Effector CD4-positive, alpha-beta T cell (primary cell): ENCODE measurements around the gene SCARF2.
"Not testable (repeated sequence)": the region's sequence is repeated elsewhere in the genome, so short reads cannot be mapped to it uniquely, and the experiment has no call there.

Source experiments
- DNase-seq: peaks from one replicate; pipeline ENCODE4 v3.0.0-alpha.2; 2020

SCARF2 gene

DNA sequence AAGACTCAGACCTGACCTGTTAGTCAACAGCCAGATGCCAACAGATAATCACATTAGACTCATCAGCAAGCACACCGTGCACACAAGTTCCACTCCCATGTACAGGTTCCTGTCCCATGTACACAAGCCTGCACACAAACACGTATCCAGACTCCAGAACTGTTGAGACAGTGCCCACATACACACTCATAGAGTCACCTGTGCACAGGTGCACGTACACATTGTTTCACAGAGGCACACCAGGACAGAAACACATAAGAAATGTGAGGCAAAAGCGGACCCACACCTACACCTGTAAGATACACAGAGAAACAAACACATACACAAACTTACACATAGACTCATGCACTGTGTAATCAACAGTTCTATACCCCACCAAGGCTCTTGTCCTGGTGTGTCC lies 46.4 kb downstream of the SCARF2 start:
- DNase-seq: no peak

DNA sequence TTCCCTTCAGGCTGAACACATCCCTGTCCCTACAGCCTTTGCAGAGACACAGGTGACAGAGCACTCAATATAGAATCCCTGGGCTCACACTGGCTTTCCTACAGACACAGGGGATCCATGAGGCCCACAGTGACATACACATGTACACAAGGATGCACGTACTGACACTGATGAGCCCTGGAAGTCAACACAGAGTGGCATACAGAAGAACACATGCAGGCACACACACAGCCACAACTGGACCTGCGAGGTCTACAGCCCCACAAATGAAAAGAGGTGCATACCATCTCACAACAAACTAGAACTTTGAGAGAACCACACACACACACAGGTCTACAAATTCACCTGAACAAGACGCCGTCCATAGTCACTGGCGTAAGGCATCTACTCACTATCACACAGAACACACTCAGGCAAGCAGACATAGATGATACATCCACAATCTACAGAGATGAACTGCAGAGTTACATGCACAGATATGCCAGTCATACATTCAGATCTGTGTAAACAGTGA lies 47.2 kb downstream of the SCARF2 start:
- DNase-seq: no peak

DNA sequence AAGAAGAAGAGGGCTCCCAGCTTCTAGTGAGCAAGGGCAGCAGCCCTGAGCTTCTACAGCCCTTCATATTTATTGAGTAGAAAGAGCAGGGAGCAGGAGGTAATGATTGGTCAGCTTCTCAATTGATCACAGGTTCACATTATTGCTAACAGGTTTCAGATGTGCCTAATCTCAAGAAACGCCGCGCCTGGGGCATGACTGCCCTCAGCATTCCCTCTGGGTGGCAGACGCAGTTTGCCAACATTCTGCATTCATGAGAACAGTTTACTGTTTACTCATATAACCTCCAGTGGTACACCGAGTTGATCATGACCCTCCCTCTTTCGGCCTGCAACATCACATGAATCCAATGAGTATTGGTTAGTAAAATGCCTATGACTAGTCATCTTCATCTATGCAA lies 48.3 kb downstream of the SCARF2 start:
- no peak for DNase-seq

DNA sequence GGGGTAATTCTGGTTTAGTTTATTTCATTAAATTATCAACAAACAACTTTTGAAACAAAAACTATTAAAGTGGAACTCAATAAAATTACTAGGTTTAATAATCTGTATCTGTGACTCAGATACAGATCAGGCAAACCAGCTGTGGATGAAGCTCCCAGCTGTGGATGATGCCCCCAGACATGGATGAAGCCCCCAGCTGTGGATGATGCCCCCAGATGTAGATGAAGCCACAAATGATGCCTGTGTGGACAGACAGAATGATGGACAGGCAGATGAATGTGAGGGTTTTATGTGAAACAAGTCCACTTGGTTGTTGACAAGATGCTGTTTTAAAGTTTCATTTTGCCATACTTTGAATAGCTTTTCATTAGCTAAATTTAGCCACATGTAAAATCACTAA lies 49.4 kb downstream of the SCARF2 start:
- no peak for DNase-seq

DNA sequence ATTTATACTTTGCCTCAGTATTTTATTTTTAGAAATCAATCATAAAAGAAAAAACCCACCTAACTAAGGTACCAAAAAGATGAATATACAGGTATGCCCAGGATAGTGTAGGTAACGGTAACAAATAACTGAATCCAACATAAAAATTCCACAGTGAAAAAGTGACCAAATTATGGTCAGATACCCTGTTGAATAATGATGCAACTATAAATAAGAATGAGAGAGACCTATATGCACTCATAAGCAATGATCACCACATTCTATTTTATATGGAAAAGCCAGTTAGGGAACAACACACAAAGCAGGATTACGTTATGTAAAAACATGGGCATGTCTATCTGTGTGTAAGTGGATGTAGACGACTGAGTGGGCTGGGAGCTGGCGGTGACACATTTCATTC lies 50.7 kb downstream of the SCARF2 start:
- no peak for DNase-seq

DNA sequence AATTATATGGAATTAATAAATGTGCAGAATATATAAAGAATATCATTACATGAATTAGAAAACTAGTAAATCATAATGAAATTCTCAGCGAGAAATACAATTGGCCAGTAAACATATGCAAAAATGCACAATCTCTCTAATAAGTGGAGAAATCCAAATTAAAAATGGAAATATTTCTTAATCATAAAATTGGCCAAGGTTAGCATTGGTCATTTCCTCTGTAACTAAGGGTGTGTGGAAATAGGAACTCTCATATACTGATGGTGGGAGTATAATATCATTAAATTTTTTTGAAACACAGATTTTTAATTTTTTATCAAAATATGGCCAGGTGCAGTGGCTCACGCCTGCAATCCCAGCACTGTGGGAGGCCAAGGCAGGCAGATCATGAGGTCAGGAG lies 51.3 kb downstream of the SCARF2 start:
- DNase-seq: no peak

DNA sequence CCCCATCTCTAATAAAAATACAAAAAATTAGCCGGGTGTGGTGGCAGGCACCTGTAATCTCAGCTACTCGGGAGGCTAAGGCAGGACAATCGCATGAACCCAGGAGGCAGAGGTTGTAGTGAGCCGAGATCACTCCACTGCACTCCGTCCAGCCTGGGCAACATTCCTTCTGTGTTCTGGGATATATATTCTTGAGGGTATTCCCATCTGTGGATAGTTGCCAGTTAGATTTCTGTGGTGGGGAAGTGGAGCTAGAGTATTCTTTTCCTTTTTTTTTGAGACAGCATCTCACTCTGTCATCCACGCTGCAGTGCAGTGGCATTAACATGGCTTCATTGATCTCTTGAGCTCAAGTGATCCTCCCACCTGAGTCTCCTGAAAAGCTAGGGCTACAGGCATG lies 52.8 kb downstream of the SCARF2 start:
- DNase-seq: no peak

DNA sequence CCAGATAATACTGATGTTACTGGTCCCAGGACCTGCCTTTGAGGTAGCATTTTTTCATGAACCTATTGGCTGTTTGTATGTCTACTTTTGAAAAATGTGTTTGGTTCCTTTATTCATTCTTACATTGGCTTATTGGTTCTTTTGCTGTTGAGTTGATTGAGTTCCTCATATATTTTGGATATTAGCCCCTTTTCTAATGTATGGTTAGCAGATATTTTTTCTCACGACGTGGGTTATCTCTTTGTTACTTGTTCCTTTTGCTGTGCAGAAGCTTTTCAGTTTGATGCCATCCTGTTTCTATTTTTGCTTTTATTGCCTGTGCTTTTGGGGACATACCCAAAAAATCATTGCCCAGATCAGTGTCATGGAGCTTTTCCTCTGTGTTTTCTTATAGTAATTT lies 53.5 kb downstream of the SCARF2 start:
- DNase-seq: no peak

DNA sequence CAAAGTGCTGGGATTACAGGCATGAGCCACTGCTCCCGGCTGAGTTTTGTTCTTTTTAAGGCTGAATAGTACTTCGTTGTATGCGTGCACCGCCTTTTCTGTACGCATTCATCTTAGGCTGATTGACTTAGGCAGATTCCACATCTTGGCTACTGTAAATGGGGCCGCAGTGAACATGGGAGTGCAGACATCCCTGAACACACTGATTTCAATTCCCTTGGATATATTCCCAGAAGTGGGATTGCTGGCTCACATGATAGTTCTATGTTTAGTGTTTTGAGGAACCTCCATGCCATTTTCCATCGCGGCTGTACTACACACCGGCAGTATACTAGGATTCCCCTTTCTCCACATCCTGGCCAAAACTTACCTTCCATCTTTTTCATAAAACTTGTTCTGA lies 54.1 kb downstream of the SCARF2 start:
- no peak for DNase-seq

DNA sequence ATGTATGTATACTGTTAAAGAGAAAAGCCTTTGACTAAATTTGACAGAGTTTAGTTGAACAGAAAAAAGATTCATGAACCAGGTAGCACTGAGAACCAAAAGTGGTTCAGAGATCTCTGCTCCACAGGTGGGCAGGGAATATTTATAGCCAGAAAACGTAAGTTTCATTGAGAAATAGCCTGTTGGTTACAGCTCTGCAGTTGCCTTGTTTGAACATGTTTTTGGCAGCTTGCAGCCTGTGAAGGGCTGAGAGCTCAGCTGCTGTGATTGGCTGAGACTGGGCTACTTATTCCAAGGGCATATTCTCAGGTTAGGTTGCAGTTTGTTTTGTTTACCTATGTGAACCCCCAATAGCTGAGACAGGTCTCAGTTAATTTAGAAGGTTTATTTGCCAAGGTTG lies 57.1 kb downstream of the SCARF2 start:
- no peak for DNase-seq

DNA sequence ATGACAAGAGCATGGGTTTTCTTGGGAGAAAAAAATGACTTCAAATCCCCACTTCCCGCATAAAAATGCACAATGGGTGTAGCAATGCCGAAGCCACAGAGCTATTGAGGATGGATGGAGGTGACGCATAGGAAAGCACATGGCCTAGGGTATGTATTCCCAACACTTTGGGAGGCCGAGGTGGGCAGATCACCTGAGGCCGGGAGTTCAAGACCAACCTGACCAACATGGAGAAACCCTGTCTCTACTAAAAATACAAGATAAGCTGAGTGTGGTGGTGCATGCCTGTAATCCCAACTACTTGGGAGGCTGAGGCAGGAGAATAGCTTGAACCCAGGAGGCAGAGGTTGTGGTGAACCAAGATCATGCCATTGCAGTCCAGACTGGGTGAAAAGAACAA lies 58.9 kb downstream of the SCARF2 start:
- DNase-seq: not testable (repeated sequence)

DNA sequence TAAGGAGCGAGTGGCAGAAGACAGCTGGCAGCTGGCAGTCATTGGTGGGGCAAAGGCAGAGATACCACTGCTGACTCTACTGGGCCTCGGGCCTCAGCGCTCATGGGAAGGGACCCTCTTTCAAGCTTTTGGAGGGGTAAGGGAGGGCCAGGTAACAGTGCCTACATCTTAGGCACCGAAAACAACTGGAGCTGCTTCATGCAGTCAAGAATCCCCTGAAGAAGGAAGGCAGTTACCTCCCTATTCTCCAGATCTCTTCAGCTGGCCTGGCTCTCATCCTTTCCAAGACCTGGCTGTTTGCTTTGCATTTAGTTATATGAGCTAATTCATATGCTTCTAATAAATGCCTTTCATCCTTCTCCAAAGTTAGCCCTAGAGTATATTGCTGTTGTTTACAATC lies 59.5 kb downstream of the SCARF2 start:
- DNase-seq: no peak

DNA sequence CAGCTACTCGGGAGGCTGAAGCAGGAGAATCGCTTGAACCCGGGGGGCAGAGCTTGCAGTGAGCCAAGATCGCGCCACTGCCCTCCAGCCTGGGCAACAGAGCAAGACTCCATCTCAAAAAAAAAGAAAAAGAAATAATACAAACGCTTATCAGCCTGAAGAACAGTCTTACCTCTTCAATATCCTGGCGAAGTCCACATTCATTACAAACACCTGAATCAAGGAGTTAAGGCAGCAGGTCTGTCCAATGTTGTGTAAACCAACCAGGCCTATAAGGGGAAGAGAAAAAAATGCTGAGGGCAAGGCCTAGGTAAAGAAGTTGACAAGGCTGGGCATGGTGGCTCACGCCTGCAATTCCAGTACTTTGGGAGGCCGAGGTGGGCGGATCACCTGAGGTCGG lies 60.6 kb downstream of the SCARF2 start:
- not testable (repeated sequence) for DNase-seq

DNA sequence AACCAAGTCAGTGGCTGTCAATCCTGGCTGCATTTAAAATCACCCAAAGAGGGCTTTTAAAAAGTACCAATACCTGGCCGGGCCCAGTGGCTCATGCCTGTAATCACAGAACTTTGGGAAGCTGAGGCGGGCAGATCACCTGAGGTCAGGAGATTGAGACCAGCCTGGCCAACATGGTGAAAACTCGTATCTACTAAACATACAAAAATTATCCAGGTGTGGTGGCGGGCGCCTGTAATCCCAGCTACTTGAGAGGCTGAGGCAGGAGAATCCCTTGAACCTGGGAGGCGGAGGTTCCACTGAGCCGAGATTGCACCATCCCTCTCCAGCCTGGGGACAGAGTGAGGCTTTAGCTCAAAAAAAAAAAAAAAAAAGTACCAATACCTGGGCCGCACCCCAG lies 61.3 kb downstream of the SCARF2 start:
- DNase-seq: not testable (repeated sequence)
